Measurements from ENCODE around the gene RD3L.

The RD3L gene
- long read RNA-seq, donor 1: 0 reads
- long read RNA-seq, donor 2: 0 reads
- long read RNA-seq, donor 3: 0 reads
- long read RNA-seq, donor 4: 0 reads
- long read RNA-seq, donor 5: 0 reads
- long read RNA-seq, donor 6: 0 reads
- long read RNA-seq, donor 7: 0 reads
- long read RNA-seq, donor 8: 0 reads

DNA sequence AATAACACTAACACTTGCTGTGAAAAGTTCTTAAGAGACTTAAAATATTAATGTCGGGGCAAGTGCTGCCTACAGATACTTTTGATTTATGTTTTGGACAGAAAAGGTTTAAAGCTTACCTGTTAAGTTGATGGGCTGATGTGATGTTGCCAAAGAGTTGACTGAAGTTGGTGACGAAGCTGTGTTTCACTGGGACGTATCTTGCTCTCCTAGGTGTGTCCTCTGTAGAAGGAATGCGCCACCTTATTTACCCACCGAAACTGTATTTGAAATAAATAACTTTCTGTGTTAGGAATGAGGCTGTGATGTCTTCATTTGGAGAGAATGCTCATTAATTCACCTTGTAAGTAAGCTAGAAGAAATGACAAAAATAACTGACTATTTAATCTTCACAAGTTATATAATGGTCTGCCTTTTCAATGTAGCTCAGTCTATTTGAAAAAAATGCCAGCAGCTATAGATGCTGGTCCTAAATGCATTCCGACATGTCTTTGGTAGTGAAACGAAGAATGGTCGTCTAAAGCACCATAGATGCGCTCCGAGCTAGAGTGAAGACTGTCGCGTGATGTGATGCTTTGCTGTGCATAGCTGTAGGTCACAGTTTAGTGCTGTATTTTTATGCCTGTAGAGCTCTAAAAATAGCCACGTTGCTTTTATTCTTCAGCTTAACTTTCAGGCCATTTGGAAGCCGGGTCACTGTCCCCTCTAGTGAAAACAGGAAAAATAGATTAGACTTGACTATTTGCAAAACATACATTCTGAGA, at the start of gene RD3L:
Gene RD3L (minus strand): TSS at position 557 of the 764 bp plus-strand sequence. CDS start 834 bp downstream, outside the sequence.
- DNase-seq: no peak

DNA sequence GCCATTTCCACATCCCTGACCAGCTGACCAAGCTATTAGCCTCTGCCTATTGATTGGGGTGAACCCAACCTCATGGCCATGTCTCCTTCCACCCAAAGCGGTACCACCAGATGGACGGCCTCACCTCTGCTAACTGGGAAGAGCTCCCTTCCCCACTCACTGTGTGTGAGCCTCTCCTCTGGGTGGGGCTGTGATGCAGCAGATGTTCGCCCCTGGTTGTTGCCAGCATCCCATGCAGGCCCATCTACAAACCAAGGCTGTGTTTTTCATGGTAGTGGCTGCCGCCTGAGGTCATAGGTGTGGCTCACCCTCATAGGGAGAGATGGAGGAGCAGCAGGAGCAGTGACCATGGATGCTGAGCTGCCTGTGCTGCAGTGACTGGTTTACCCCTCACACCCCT, 47.6 kb upstream of the RD3L start:
- DNase-seq: no peak

GRCh38 chr14:103989034-103989433, 46.7 kb upstream of the RD3L start:
- no peak for DNase-seq

- no peak for DNase-seq
Observed at GRCh38 chr14:103984196-103984595, 41.9 kb upstream of the RD3L start.

DNA sequence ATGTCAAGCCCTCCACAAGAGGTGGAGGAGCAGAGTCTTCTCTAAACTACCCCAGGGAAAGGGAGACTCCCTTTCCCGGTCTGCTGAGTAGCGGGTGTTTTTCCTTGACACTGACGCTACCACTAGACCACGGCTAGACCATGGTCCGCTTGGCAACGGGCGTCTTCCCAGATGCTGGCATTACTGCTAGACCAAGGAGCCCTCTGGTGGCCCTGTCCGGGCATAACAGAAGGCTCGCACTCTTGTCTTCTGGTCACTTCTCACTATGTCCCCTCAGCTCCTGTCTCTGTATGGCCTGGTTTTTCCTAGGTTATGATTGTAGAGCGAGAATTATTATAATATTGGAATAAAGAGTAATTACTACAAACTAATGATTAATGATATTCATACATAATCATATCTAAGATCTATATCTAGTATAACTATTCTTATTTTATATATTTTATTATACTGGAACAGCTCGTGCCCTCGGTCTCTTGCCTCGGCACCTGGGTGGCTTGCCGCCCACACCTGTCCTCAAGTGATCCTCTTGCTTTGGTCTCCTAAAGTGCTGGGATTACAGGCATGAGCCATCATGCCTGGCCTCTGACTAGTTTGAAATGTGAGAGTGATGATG, 38.4 kb upstream of the RD3L start:
- peak; percentile 4 for DNase-seq

DNA sequence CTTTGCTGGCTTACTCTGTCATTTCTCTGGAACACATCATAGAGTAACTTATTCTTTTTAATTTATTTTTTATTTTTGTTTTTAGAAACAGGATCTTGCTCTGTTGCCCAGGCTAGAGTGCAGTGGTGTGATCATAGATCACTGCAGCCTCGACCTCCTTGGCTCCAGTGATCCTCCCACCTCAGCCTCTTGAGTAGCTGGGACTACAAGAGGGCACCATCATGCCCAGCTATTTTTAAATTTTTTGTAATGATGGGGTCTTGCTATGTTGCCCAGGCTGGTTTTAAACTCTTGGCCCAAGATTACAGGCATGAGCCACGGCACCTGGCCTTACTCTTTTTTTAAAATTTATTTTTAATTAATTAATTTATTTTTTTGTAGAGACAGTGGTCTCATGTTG, 32.2 kb upstream of the RD3L start:
- DNase-seq: no peak

DNA sequence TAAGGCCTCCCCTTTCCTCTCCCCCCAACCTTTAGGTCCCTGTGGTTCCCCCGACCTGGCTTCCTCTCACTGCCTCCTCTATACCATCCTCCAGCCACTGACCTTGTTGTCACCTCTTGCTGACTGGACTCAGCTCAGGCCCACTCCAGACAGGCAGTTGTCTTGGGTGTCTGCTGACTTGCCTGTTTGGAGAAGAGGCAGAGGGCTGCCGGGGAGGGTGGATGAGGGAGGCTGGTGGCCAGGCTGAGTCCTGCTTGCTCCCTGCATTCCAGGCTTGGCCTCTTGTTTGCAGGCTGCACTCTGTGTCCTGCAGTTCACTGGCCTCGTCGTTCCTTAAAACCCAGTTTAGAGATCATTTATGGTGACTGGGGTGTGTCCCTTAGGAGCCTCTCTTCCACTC, 31.0 kb upstream of the RD3L start:
- DNase-seq: no peak

- DNase-seq: no peak
Observed at GRCh38 chr14:103969961-103970360, 27.6 kb upstream of the RD3L start.

GRCh38 chr14:103966631-103967030, 24.3 kb upstream of the RD3L start:
- DNase-seq: no peak

DNA sequence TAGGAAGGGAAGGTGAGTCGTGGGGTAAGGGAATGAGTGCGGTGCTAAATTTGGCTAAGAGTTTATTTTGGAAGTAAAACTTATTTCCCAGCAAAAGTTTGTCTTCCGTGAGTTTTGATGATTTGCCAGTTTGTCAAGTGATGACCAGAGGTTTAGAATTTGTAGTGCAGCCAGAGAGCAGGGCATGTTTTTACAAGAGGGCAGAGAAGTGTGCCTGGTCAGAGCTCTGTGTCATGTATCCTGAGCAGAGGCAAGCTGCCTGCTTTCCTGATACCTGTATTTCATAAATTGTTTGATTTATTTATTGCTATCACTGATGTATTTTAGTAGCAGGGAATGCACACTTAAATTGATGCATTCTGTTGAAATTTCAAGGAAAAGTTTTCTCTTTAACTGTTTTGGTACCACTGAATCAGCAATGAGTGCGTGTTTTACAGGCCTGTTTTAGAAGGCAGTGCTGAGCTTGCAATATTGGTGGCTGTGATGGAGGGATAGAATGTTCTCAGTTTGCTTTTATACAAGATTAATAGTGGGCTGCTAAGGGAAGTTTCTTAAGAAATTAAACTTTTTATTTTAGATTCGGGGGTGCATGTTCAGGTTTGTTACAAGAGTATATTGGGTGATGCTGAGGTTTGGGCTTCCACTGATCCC, 19.7 kb upstream of the RD3L start:
- DNase-seq: no peak

- peak; percentile 10 for DNase-seq
Observed at GRCh38 chr14:103960457-103961055, 18.2 kb upstream of the RD3L start.

DNA sequence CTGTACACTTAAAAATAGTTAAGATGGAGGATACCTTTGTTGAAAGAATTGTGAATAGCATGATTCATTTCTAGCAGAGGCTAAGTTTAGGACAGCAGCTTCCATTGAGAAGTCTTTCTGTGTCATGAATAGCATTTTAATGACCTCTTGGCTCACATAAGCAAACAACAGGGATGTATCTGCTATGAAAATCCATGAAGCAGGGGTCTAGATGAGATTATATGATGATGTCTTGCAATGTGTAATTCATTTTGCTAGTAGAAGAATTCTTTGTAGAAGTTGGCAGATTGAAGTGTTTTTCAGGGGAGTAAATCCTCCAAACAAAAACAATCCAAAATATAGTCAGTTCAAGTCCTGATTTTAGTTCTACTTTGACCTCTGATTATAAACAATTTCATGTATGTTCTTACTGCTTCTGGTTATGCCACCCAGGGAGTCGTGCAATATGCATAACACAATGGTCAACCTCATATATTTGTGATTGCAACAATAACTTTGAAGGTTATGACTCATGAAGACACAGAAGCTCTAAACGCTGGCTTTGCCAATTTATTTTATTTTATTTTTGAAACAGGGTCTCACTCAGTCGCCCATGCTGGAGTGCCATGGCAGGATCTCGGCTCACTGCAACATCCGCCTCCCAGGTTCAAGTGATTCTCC, 6.9 kb upstream of the RD3L start:
- no peak for DNase-seq

DNA sequence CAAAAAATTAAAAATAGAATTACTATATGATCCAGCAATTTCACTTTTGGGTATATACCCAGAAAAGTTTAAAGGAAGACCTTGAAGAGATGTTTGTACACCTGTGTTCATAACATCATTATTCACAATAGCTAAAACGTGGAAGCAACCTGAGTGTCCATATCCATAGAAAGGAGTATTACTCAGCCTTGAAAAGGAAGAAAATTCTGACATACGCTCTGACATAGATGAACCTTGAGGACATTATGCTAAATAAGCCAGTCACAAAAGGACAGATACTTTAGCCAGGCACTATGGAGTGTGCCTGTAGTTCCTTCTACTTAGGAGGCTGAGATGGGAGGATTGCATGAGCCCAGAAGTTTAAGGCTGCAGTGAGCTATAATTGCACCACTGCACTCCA, 6.1 kb upstream of the RD3L start:
- no peak for DNase-seq

DNA sequence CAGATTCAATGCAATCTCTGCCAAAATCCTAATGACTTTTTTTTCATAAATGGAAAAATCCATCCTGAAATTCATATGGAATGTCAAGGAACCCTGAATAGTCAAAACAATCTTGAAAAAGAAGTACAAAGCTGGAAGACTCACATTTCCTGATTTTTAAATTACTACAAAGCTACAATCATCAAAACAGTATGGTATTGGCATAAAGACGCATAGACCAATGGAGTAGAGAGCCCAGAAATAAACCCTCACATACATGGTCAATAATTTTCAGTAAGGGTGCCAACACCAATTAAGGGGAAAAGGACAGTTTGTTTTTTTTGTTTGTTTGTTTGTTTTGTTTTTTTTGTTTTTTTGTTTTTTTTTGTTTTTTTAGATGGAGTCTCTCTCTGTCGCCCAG, 4.6 kb upstream of the RD3L start:
- no peak for DNase-seq

DNA sequence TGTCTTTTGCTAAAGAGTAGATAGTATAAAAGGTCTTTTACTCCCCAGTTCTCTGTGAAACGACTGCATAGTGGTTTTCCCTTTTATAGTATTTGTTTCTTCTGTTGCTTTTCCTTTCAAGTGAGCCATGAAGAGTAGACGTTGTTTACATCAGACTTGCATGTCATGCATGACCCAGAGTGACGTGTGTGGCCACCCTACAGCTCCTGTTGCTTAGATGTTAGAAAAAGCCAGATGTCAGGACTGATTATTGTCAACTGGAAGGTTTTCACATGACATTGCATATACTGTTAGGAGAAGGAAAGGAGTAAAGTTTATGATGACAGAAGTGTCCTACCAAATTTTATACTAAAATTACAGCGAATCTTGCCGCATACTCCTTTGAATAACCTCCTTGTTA, 1.3 kb upstream of the RD3L start:
- DNase-seq: no peak

- no peak for DNase-seq
Observed at GRCh38 chr14:103941462-103941861, 867 bp downstream of the RD3L start.

- no peak for DNase-seq
Observed at GRCh38 chr14:103935102-103935501, 7.2 kb downstream of the RD3L start.

DNA sequence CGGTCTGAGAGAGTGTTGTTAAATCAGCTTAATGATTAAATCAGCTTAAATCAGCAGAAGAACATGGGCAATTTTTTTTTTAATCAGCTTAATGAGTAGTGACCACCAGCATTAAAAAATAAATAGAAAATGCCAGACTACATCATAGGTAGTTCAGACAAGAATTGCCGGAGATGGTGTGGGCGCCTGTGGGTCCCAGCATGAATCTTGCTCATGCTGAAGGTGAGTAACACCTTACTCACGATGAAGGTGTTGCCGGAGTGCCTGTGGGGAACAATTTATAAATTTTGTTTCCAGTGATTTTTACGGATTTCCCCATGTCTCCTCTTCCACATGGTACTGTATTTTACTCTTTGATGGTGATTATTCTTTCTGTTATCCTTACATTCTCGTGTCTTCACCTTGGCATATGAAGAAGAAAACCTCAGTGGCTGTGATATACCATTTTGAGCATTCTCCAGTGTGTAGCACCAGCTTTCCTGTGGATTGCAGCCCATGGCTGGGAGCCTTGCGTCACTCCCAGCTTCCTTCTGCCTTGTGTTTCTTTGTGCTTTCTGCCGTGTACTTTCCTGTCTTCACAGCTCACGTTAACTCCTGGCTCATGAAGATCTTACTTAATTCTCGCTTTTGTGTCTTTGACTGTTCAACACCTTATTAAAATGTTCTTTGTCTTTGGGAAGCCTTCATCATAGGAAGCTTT, 9.4 kb downstream of the RD3L start:
- DNase-seq: no peak

DNA sequence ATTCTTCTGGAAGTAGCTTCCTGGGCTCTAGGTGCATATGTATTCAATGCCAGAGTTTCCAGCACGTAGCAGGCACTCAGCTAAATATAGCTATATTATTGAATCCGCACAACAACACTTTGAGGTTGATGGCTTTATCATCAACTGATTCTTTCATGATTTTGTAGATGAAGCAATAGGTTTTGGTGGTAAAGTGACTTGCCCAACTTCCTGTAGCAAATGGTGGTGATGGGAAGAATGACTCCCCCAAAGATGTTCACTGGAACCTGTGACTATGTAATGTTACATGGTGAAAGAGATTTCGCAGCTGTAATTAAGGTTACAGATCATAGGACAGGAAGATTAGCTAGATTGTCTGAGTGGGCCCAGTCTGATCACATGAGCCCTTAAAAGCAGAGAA, 10.9 kb downstream of the RD3L start:
- DNase-seq: no peak

GRCh38 chr14:103930051-103930604, 12.2 kb downstream of the RD3L start:
- DNase-seq: no peak
